Measurements from ENCODE around the gene AUTS2.

AUTS2 gene

GRCh38 chr7:69817841-69818635, 219.8 kb downstream of the AUTS2 start:
- DNase-seq (ENCODE audit: low read depth in 3 of 3) = no peak

DNA sequence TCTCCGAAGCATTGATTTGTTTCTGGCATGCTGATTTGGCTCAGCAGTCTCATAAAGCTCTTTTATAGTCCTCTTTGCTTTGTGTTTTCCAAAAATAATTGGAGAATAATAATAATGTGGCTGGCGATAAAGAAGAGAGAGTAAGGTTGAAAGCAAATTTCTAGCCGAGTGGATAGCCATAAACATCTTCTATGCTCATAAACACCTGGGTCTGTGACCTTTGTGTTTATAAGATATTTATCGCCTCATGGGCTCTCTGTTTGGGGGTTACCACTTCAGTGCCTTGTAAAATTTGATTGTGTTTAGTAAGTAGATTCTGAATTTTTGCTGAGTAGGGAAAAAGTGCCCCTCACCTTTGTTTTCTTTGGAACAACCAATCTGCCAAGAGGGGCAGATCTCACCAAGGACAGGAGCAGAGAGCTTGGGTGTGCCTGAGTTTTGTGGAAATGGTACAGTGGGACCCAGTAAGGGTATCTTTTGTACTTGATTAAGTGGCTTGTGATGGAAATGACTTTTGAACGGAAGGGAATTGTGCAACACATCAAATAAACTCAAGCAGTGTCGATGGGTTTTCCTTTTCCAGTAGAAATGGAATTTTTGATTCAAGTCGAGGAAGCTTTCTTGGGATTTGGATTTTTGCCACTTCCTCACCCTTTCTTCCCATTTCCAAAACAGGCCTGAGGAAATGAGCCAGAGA, 220.5 kb downstream of the AUTS2 start:
- no peak for DNase-seq (ENCODE audit: low read depth in 3 of 3)

GRCh38 chr7:69819333-69819705, 221.0 kb downstream of the AUTS2 start:
- DNase-seq (ENCODE audit: low read depth in 3 of 3) = no peak

DNA sequence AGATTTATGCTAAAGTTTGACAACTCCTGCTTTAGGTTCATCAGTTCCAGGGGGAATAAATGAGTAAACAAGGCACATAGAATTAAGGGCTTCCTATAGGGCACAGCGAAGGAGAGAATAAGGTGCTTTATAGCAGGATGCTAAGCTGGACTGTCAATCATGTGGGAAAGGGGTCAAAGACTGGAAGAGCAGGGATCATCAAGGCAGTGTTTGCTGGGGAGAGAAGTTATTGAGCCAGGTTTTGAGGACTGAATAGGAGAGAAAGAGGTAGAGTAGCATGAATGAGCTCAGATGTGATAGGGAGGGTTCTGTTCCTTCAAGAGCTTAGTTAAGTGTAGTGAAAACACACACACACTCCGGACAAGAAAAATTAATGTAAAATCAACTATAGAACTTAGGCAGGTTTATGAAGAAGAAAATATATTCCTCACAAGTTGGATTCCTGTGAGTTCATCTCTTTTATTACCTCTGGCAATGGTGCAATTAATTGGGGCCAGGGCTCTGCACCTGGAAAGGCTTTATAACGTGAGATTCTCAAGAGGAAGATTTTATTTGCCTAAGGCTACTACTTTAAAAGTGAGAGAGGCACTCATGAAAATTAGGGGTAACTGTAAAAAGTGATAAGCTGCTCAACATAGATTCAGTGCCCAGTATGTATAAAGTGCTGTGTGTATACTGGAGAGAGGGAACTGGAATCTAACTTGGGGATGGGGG, 222.4 kb downstream of the AUTS2 start:
- no peak for DNase-seq (ENCODE audit: low read depth in 3 of 3)

GRCh38 chr7:69822386-69822785, 224.1 kb downstream of the AUTS2 start:
- DNase-seq (ENCODE audit: low read depth in 3 of 3) = no peak

GRCh38 chr7:69823151-69823744, 225.0 kb downstream of the AUTS2 start:
- no peak for DNase-seq (ENCODE audit: low read depth in 3 of 3)

- no peak for DNase-seq (ENCODE audit: low read depth in 3 of 3)
Measured at GRCh38 chr7:69825113-69825972, 227.1 kb downstream of the AUTS2 start.

DNA sequence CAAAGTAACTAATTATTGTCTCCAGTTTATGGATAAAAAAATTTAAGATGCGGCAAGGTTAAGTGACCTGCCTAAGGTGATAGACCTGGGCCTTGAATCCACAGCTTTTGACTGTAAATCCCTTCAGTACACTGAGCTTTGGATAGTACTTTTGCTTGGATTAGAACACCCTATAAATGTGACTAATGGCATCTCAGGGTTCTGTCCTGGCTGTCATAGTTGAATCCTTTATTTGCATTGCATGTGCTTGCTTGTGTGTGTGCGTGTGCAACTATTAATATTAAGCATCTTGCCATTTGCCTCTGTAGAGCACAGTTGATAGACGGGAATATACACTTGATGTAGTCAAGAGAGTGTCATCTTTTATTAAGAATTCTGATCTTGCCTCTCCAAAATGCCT, 228.0 kb downstream of the AUTS2 start:
- DNase-seq (ENCODE audit: low read depth in 3 of 3) = no peak

- DNase-seq (ENCODE audit: low read depth in 3 of 3) = no peak
Measured at GRCh38 chr7:69827140-69827539, 228.9 kb downstream of the AUTS2 start.

- no peak for DNase-seq (ENCODE audit: low read depth in 3 of 3)
Measured at GRCh38 chr7:69827558-69827957, 229.3 kb downstream of the AUTS2 start.

DNA sequence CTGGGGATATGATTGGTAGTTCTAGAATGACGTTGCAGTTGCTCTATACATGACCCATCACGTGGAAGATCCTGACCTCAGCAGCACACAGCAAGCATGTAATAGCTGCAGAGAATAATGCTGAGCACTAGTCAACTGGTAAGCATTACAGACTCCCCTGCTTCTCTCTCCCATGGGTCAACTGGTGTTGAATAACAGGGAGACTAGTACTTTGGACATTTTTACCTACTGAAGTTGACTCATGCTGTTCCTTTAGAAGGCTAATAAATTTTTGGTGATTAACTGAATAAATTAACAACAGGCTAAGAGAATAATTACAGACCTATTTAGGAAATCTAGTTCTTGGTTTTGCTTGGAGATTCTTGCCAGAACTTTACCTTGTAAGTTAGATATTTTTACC, 234.1 kb downstream of the AUTS2 start:
- no peak for DNase-seq (ENCODE audit: low read depth in 3 of 3)

- DNase-seq (ENCODE audit: low read depth in 3 of 3) = no peak
Measured at GRCh38 chr7:69833964-69834363, 235.7 kb downstream of the AUTS2 start.

DNA sequence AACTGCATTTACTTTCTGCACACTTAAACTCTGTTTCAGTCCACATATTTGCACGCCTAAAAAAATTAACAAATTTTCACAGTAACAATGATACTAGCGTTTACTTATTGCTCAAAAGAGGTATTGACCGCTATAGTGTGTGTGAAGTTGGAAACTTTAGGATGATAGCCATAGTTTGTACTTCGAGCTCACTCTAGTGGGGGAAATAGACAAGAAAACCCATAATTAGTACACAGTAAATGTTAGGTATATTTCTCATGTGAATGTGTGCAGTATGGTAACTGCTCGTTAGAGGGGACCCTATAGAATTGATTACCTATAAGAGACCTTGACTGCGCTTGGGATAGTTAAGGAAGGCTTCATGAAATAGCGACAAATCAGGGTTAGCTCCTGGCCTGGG, 238.4 kb downstream of the AUTS2 start:
- DNase-seq (ENCODE audit: low read depth in 3 of 3) = no peak

- no peak for DNase-seq (ENCODE audit: low read depth in 3 of 3)
Measured at GRCh38 chr7:69837387-69838068, 239.3 kb downstream of the AUTS2 start.

GRCh38 chr7:69839782-69840181, 241.5 kb downstream of the AUTS2 start:
- DNase-seq (ENCODE audit: low read depth in 3 of 3) = no peak

DNA sequence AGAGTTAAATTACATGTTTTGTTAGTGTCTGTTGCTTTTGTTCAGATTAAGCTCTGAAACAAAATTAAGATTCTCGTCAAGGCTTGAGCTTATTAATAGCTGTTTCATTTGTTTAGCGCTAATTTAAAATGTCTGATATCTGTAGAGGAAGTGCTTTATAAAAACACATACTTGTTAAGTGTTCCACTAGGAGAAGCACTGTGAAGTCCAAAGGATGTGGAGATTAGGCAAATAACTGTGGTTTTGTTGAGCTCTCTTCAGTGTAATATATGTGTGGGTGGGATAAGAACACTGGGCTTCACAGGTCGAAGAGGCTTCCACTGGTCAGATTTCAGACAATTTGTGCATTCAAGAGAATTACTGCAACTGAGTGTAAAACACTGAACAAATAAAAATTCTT, 242.0 kb downstream of the AUTS2 start:
- DNase-seq (ENCODE audit: low read depth in 3 of 3) = no peak

DNA sequence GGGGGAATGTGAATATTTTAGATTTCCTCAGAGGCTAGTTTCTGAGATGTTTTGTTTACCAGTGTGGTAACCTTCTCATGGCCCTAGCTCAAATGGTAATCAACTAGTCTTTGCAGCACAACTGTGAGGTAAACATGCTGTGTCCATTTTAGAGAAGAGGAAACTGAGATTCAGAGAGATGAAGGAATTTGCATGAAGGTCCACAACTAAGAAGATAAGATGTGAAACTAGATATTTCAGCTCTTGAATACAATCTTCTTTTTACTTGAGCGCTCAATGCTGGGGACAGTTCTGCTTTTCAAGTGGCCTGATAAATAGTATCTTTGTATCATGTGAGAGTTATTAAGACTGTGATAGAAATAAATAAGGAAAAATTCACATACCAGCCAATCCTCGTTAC, 245.4 kb downstream of the AUTS2 start:
- DNase-seq (ENCODE audit: low read depth in 3 of 3) = no peak

GRCh38 chr7:69844264-69844868, 246.1 kb downstream of the AUTS2 start:
- no peak for DNase-seq (ENCODE audit: low read depth in 3 of 3)

GRCh38 chr7:69845721-69846495, 247.6 kb downstream of the AUTS2 start:
- DNase-seq (ENCODE audit: low read depth in 3 of 3) = no peak
